Hypothalamus (tissue), 51 donors: ENCODE data around the gene GID8.

ENCODE experiments used
- DNase-seq, 51 donors: peaks; one replicate each; lab custom pipeline; 2025; lab: John Stamatoyannopoulos, UW

The GID8 gene

DNA sequence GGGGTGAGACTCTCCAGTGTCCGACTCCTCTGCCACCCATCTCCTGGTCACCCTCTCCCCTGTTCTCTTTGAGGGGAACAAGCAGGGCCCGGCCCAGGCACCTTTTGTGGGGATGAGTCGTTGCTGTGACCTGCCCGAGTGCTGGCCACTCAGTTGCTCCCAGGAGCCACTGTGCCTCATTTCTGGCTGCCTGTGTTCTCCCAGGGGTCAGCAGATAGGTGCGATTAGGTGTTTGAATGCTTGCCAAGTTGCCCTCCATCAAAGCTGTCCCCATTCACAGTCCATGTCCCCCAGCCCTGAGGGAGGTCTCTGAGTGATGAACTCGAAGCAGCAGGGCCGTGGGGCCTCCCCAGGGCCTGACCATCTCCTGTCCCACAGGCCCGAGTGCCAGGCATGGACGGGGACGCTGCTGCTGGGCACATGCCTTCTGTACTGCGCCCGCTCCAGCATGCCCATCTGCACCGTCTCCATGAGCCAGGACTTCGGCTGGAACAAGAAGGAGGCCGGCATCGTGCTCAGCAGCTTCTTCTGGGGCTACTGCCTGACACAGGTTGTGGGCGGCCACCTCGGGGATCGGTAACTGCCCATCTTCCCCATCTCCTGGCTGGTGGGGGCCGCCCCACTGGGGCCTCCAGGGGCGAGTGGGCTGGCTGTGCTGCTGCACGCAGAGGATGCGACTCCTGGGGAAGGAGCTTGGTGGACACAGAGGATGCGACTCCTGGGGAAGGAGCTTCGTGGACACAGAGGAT, 18.6 kb downstream of the GID8 start:
- no peak for DNase-seq

GRCh38 chr20:62957136-62958117, 19.5 kb downstream of the GID8 start:
- no peak for DNase-seq

GRCh38 chr20:62958388-62959100, 20.6 kb downstream of the GID8 start:
- DNase-seq: no peak

DNA sequence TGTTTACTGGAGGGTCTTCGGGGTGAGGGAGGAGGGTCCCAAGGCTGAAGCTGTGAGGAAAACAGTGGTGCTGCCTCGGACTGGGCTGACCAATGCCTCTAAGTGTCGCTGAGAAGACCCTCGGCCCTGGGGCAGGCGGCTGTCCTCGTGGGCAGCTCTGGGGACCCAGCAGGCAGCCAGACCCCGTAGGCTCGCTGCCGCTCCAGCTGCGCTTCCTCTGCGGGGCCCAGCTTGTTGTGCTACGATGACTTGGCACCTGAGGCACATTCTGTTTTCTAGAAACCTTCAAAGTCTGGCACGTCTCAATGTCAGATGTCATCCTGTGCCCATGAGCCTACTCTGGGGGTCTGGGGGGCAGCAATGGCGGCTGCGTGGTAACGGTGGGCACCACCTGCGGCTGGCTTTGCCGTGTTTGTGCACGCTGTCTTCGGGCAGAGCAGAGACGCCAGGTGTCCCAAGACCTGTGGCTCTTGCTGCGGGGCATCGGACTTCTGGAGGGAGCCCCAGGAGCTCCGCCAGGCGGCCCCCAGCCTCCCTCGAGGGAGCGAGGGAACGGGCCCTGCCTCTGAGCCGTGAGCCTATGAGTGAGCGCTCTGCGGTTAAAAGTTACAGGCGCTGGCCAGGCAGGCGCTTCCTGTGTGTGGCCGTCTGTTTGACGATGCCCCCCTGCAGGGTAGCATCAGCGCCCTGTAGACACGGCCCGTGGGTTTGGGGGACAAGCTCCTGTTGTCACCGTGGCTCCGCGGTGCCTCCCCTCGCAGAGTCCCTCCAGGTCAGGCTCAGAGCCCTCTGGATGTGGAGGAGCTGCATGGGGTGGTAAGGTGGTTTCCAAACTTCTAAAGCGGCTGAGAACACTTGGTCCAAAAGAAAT, 21.4 kb downstream of the GID8 start:
- DNase-seq: no peak

GRCh38 chr20:62959998-62960436, 22.1 kb downstream of the GID8 start:
- no peak for DNase-seq

- DNase-seq: peak in 2 of 51 donors; percentile 12 to 50
These were observed 22.7 kb downstream of the GID8 start for GRCh38 chr20:62960446-62961309.

GRCh38 chr20:62961310-62961783, 23.4 kb downstream of the GID8 start:
- DNase-seq: peak in 1 of 51 donors; percentile 22

DNA sequence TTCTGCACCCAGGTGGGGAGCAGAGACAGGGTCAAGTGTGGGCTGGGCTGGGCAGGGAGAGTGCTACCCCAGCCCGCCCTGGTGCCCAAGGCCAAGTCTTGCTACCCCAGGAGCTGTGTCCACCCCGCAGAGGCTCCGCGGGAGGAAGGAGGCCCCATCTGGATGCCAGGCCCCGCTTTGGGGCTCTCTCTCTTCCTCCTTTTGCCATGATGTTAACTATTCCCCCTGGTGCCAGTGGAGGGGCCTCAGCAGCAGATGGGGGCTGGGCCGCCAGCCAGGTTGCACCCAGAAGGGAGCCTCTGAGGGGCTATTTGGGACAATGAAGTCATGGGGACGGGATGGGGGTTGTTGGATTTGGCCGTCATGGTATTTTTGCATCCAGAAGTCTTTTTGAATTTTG, 23.9 kb downstream of the GID8 start:
- no peak for DNase-seq

DNA sequence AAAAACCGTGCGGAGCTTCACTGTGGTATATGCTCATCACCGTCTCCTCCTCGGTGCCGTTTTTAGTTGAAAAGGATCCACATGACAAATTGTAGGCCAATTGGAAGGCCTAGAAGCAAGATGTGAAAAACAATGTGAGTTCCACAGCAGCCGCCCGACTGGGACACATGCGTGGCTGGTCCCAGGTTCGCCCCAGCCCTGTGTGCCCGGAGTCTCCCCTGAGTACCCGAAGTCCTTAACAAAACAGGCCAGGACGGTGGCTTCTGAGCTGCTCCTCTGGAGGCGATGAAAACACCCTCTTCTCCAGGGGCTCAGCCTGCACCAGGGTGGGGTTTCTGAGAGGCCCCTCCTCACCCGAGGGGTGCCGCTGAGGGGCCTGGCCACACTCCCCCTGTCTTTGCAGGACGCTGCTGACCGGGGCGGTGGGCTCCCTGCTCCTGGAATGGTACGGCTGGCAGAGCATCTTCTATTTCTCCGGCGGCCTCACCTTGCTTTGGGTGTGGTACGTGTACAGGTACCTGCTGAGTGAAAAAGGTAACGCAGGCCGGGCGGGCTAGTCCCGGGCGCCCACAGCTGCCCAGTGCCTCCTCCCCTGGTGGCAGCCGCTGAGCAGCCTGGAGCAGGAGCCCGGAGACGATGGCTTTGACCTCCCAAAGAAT, 24.4 kb downstream of the GID8 start:
- no peak for DNase-seq

- no peak for DNase-seq
These were observed 25.1 kb downstream of the GID8 start for GRCh38 chr20:62962891-62963613.

DNA sequence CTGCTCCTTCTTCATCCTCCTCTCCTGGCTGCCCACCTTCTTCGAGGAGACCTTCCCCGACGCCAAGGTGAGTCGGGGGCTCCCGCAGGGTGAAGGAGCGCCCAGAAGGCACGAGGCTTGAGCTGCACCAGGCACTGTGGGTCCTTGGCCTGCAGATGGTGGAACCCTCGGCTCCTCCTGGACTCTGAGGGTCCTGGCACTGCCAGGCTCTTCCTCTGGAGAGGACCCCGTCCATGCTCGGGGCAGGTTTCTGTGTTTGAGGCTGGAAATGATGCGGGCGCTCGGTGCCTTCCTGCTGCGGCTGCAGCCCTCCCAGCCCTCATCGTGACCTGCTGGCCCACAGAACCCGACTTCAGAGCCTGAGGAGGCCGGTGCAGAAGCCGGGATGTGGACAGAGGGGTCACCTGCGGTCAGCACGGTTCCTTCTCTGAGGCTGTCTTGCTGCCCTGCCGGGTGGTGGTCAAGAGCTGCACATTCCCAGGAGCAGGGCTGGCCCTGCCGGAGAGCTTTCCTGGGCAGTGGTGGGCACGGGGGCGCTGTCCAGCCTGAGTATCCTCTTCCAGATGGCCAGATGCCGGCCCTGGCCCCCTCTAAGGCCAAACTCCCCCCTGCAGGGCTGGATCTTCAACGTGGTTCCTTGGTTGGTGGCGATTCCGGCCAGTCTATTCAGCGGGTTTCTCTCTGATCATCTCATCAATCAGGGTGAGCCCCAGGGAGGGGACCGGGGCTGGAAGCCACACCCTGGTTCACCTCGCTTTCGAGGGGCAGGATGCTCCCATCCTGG, 25.9 kb downstream of the GID8 start:
- no peak for DNase-seq

DNA sequence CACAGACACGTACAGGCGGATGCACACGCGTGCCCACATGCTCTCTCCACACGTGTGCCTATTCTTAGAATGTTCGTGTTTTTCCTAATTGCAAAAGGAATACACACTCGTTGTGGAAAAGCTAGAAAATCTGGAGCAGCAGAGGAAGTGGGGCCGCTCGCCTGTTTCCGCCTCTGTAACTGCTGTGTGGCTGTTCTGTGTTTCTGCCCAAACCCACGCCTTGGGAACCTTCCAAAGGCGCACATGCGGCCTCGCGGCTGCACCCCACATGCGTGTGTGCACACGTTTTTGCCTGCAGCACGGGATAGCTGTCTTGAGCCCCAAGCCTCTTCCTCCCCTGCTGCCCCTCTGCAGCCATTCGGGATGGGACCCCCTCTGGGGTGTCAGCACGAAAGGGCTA, 26.8 kb downstream of the GID8 start:
- no peak for DNase-seq

GRCh38 chr20:62965363-62965771, 27.4 kb downstream of the GID8 start:
- no peak for DNase-seq

GRCh38 chr20:62966212-62967148, 28.5 kb downstream of the GID8 start:
- DNase-seq: no peak

DNA sequence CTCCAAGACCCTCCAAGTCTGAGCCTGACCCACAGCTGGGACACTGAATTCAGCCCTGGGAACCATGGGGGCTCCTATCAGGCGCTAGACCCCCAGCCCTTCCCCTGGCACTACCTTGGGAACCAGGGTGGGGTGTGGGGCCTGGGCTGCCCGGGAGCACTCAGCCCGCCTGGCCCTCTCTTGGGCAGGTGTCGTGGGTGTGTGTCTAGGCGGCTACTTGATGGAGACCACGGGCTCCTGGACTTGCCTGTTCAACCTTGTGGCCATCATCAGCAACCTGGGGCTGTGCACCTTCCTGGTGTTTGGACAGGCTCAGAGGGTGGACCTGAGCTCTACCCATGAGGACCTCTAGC, 29.2 kb downstream of the GID8 start:
- no peak for DNase-seq
